Endothelial cell of umbilical vein (primary cell): Measurements from ENCODE around the gene ZSWIM5. TPM values are rescaled to one million over a fixed set of nuclear protein-coding genes. Genes with fewer than 3 reads are reported as not detected.
"Not testable (repeated sequence)": the region's sequence is repeated elsewhere in the genome, so short reads cannot be mapped to it uniquely, and the experiment has no call there.

ENCODE experiments used
- BruUV-seq: library from RNA; stranded (reverse); fragments of 400-500 nt; replicated peaks from 2 replicates; lab custom pipeline; 2021; lab: Mats Ljungman, UMichigan
- CTCF ChIA-PET: fragments of 300-600, 350-600 bp; sonication (Branson Sonifier 250); formaldehyde crosslinking; loops from one replicate; lab custom pipeline; 2021; ENCODE audit warnings: antibody characterized with exemption, inconsistent platforms; lab: Charles Lee
- POLR2A ChIA-PET: fragments of 300-600, 350-600 bp; sonication (Branson Sonifier 250); formaldehyde crosslinking; loops from one replicate; lab custom pipeline; 2021; ENCODE audit warnings: antibody characterized with exemption, inconsistent platforms; lab: Charles Lee
- DNase-seq: peaks from one replicate; pipeline ENCODE4 v3.0.0-alpha.2; 2011; ENCODE audit warnings: low read depth, low spot score
- FAIRE-seq: peaks from 2 replicates; lab custom pipeline; 2011; peaks lifted over from hg19 to GRCh38; lab: Jason Lieb, UNC
- H2AFZ ChIP-seq: 2 replicates; pipeline ENCODE4 v1.6.0; 2012; ENCODE audit warnings: low read depth, low read length, control low read depth, inconsistent platforms
- H3K27ac ChIP-seq: 2 replicates; pipeline ENCODE4 v1.5.1; 2011; ENCODE audit warnings: low read depth, mild to moderate bottlenecking, control low read depth, low read length, moderate library complexity; ENCODE audit not compliant: insufficient read depth
- H3K27me3 ChIP-seq, 2 experiments: 2 replicates each; pipeline versions ENCODE4 v1.6.0 to v1.6.1; 2011; ENCODE audit warnings: low read length in 2 of 2, mixed read lengths in 1 of 2; ENCODE audit not compliant: control insufficient read depth in 2 of 2, insufficient read depth in 2 of 2
- H3K36me3 ChIP-seq, 2 experiments: 2 replicates in 1 of 2; 3 replicates in 1 of 2; pipeline ENCODE4 v1.5.1; 2011; ENCODE audit warnings: low read length in 2 of 2, mild to moderate bottlenecking in 1 of 2, moderate library complexity in 1 of 2; ENCODE audit not compliant: control insufficient read depth in 2 of 2, insufficient read depth in 2 of 2; ENCODE audit errors: extremely low read depth in 1 of 2
- H3K4me1 ChIP-seq: 3 replicates; pipeline ENCODE4 v1.5.1; 2011; ENCODE audit warnings: mild to moderate bottlenecking, low read length; ENCODE audit not compliant: control insufficient read depth, insufficient read depth; ENCODE audit errors: extremely low read depth
- H3K4me2 ChIP-seq: 2 replicates; pipeline ENCODE4 v1.6.1; 2011; ENCODE audit warnings: low read length, control low read depth, mixed read lengths; ENCODE audit not compliant: insufficient read depth
- H3K4me3 ChIP-seq, 3 experiments: fragments of 200-600 bp in 1 of 3; sonication (generic), shearing (Covaris generic) in 1 of 3; replicated peaks in 1 of 3; 2 replicates each; pipeline ENCODE4 v1.5.1; 2011 to 2016; ENCODE audit warnings: control low read depth in 3 of 3, low read length in 3 of 3, mild to moderate bottlenecking in 2 of 3, inconsistent platforms in 1 of 3, low read depth in 1 of 3, moderate library complexity in 1 of 3; ENCODE audit not compliant: insufficient read depth in 1 of 3
- H3K79me2 ChIP-seq: 2 replicates; pipeline ENCODE4 v1.6.0; 2012; ENCODE audit warnings: low read length, inconsistent platforms; ENCODE audit not compliant: control insufficient read depth, insufficient read depth
- H3K9ac ChIP-seq: replicated peaks from 2 replicates; pipeline ENCODE3; 2011; ENCODE audit warnings: low read length, control low read depth; ENCODE audit not compliant: insufficient read depth; ENCODE audit errors: extremely low read depth
- H3K9me1 ChIP-seq: replicated peaks from 3 replicates; pipeline ENCODE4 v1.6.0; 2011; ENCODE audit warnings: mild to moderate bottlenecking, low read length; ENCODE audit not compliant: control insufficient read depth, insufficient read depth; ENCODE audit errors: extremely low read depth
- H3K9me3 ChIP-seq: replicated peaks from 2 replicates; pipeline ENCODE4 v1.5.1; 2012; ENCODE audit warnings: low read length, inconsistent platforms; ENCODE audit not compliant: control insufficient read depth, insufficient read depth
- H4K20me1 ChIP-seq: replicated peaks from 2 replicates; pipeline ENCODE3; 2011; ENCODE audit warnings: mild to moderate bottlenecking, low read length; ENCODE audit not compliant: control insufficient read depth, insufficient read depth; ENCODE audit errors: extremely low read depth
- CTCF ChIP-seq, 2 donors: IDR thresholded peaks; 1 replicate in 1 of 2; 2 replicates in 1 of 2; pipeline ENCODE4 v1.5.1; 2011; ENCODE audit warnings: low read length in 2 of 2, mild to moderate bottlenecking in 2 of 2, moderate library complexity in 2 of 2, control low read depth in 1 of 2, inconsistent platforms in 1 of 2, low read depth in 1 of 2; ENCODE audit not compliant: insufficient read depth in 1 of 2; ENCODE audit errors: extremely low read depth in 1 of 2
- EZH2 ChIP-seq: IDR thresholded peaks from 2 replicates; pipeline ENCODE4 v1.6.1; 2012; ENCODE audit warnings: borderline replicate concordance, low read depth, mild to moderate bottlenecking, moderate library complexity, low read length, inconsistent platforms; ENCODE audit not compliant: severe bottlenecking
- FOS ChIP-seq: IDR thresholded peaks from 2 replicates; pipeline ENCODE4 v1.6.1; 2011; ENCODE audit warnings: mild to moderate bottlenecking, low read length, moderate library complexity, borderline replicate concordance; ENCODE audit not compliant: insufficient read depth
- GATA2 ChIP-seq: IDR thresholded peaks from 2 replicates; pipeline ENCODE4 v1.7.0; 2011; ENCODE audit warnings: low read depth, mild to moderate bottlenecking, moderate library complexity, mixed read lengths, low read length; ENCODE audit not compliant: insufficient read length, insufficient read depth
- JUN ChIP-seq: IDR thresholded peaks from 2 replicates; pipeline ENCODE4 v1.6.1; 2011; ENCODE audit warnings: borderline replicate concordance, low read depth; ENCODE audit not compliant: insufficient read length, insufficient read depth
- MAX ChIP-seq: IDR thresholded peaks from 2 replicates; pipeline ENCODE4 v1.6.1; 2011; ENCODE audit not compliant: insufficient read depth, insufficient read length
- MYC ChIP-seq: IDR thresholded peaks from one replicate; pipeline ENCODE4 v1.6.1; 2011; ENCODE audit warnings: mild to moderate bottlenecking, low read depth, low read length
- POLR2A ChIP-seq: IDR thresholded peaks from 2 replicates; pipeline ENCODE4 v1.6.1; 2012; ENCODE audit warnings: low read depth, mild to moderate bottlenecking, control low read depth, low read length
- POLR2AphosphoS5 ChIP-seq: IDR thresholded peaks from 2 replicates; pipeline ENCODE4 v1.6.1; 2012; ENCODE audit warnings: low read depth, mild to moderate bottlenecking, control low read depth, low read length, moderate library complexity; ENCODE audit not compliant: insufficient read depth
- dilution Hi-C: fragments of 300-500 bp; cut with MboI; formaldehyde crosslinking; loops from one replicate; pipeline ENCODE4 v1.15.0; 2019; ENCODE audit warnings: low sequenced_read_pairs; ENCODE audit not compliant: extremely low pct_ligation_motif_present
- intact Hi-C: fragments of 100-400 bp; cut with micrococcal nuclease; formaldehyde crosslinking; loops from one replicate; pipeline ENCODE4 v1.10.0; 2022
- polyA plus RNA-seq, 4 experiments: library from polyadenylated mRNA; depleted of rRNA in 3 of 4; stranded (reverse) in 3 of 4; unstranded in 1 of 4; fragments of >200 nt; gene quantifications; 2 replicates each; pipeline versions ENCODE4 v1.2.1 to v1.2.3, GENCODE V29; 2011 to 2012; ENCODE audit warnings: missing spikeins in 1 of 4
- total RNA-seq: library from RNA; stranded (reverse); gene quantifications from 2 replicates; pipeline ENCODE4 v1.2.3, GENCODE V29; 2021

Gene ZSWIM5
- total and polyA plus RNA-seq, 2 donors (not counting 3 experiments of a cell fraction or from before 2014, with no cell fraction given) = 1.6 to 4.3 TPM

GRCh38 chr1:45107782-45108181, 98.6 kb downstream of the ZSWIM5 start:
- FAIRE-seq = no peak
- Histone ChIP-seq H3K4me1 (no peaks in the 10 kb centered on the region), H2AFZ (no peak overlapping the region), H3K27ac (no peak overlapping the region), H3K27me3 (peaks cover 0 to 2% of the 10 kb centered on the region in 2 experiments), H4K20me1 (no peaks in the 10 kb centered on the region), H3K9me3 (no peaks in the 10 kb centered on the region), H3K9me1 (no peaks in the 10 kb centered on the region), H3K9ac (no peak overlapping the region), H3K79me2 (no peaks in the 10 kb centered on the region), H3K36me3 (no peaks in the 10 kb centered on the region), H3K4me3 (no peak overlapping the region), H3K4me2 (no peak overlapping the region)
- TF ChIP-seq EZH2 (no peak), FOS (no peak), MAX (no peak), CTCF (IDR thresholded peaks at IDR 0.05; ENCODE audit: extremely low read depth in 1 of 2, insufficient read depth in 1 of 2, low read depth in 1 of 2, low read length in 2 of 2) (no peak), POLR2AphosphoS5 (no peak), JUN (no peak), POLR2A (no peak), MYC (no peak), GATA2 (no peak)
- ChIA-PET POLR2A (no interaction called here), CTCF (interaction anchor here (1.0 kb wide), 1 partner anchor 196 kb away, joined by 3 read pairs; no protein-coding TSS in a partner anchor)
- no TSS peak for BruUV-seq
- dilution Hi-C loops = no loop called here
- DNase-seq = no peak
- intact Hi-C loops = no loop called here

- H3K27me3 ChIP-seq, BruUV-seq, POLR2A ChIA-PET, H3K27ac ChIP-seq, H3K36me3 ChIP-seq, H3K9ac ChIP-seq, CTCF ChIA-PET, H3K4me1 ChIP-seq, H3K9me3 ChIP-seq, H3K9me1 ChIP-seq, H3K4me2 ChIP-seq, H4K20me1 ChIP-seq, intact Hi-C loops, FAIRE-seq, H2AFZ ChIP-seq, DNase-seq, H3K79me2 ChIP-seq, H3K4me3 ChIP-seq, dilution Hi-C loops: not testable (repeated sequence)
These were observed 99.5 kb downstream of the ZSWIM5 start for GRCh38 chr1:45106864-45107263.

- H3K4me3 ChIP-seq, H3K79me2 ChIP-seq, H3K27ac ChIP-seq, H2AFZ ChIP-seq, CTCF ChIA-PET, H3K9me3 ChIP-seq, FAIRE-seq, H3K4me1 ChIP-seq, H3K9ac ChIP-seq, H3K9me1 ChIP-seq, H3K27me3 ChIP-seq, DNase-seq, POLR2A ChIA-PET, intact Hi-C loops, H3K36me3 ChIP-seq, H3K4me2 ChIP-seq, BruUV-seq, H4K20me1 ChIP-seq, dilution Hi-C loops: not testable (repeated sequence)
These were observed 100.3 kb downstream of the ZSWIM5 start for GRCh38 chr1:45106156-45106545.
